Measurements from ENCODE around the gene SETX.

SETX gene

DNA sequence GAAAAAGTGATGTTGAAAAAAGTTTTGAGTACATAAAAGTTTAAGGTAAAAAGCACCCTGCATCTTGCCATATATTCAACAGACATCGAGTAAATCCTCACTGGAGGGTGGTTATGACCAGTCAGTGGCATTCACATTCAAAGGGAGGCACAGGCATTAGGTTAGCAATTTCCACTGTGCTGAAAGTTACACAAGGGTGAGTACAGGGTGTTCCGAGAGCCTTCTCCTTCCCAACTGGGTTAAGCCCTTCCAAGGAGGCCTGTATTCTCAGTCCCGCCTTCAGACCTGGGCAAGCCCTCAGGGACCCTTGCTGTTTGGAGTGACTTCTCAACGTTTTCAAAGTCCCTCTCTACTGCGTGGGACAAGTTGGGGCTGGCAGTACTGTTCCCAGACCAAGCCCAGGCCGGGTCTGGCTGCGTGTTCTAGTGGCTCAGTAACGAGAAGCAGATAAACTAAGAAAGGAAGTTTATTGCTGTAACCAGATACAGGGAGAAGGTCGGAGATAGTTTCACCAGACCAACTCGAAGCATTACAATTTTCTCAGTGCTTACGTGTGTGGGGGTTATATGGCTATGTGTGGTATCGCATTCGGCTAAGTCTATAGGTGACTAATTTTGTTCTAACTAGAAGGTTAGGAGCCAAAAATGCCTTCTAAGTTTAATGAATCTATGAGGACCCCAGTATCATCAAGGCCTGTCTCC, 13.0 kb upstream of the SETX start:
- TF ChIP-seq, protein P1, sequence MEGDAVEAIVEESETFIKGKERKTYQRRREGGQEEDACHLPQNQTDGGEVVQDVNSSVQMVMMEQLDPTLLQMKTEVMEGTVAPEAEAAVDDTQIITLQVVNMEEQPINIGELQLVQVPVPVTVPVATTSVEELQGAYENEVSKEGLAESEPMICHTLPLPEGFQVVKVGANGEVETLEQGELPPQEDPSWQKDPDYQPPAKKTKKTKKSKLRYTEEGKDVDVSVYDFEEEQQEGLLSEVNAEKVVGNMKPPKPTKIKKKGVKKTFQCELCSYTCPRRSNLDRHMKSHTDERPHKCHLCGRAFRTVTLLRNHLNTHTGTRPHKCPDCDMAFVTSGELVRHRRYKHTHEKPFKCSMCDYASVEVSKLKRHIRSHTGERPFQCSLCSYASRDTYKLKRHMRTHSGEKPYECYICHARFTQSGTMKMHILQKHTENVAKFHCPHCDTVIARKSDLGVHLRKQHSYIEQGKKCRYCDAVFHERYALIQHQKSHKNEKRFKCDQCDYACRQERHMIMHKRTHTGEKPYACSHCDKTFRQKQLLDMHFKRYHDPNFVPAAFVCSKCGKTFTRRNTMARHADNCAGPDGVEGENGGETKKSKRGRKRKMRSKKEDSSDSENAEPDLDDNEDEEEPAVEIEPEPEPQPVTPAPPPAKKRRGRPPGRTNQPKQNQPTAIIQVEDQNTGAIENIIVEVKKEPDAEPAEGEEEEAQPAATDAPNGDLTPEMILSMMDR (IDR thresholded peaks at IDR 0.05; ENCODE audit: insufficient read depth, missing control alignments) = no peak
- no peak for DNase-seq (ENCODE audit: insufficient read length, low spot score)
- no peak for FAIRE-seq

DNA sequence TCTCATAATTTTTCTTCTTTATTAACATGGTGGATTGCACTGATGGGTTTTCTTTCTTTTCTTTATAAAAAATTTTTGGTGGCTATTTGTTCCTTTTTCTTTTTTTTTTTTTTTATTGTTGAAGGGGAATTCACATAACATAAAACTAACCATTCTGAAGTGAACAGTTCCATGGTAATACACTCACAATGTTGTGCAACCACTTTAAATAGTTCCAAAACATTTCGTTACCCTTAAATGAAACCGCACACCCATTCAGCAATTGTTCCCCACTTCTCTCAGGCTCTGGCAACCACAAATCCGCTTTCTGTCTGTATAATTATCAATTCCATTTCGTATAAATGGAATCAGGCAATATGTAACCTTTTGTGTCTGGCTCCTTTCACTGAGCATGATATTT, 11.7 kb upstream of the SETX start:
- TF ChIP-seq, protein P1 (IDR thresholded peaks at IDR 0.05; ENCODE audit: insufficient read depth, missing control alignments) = no peak
- DNase-seq (ENCODE audit: insufficient read length, low spot score) = no peak
- no peak for FAIRE-seq

DNA sequence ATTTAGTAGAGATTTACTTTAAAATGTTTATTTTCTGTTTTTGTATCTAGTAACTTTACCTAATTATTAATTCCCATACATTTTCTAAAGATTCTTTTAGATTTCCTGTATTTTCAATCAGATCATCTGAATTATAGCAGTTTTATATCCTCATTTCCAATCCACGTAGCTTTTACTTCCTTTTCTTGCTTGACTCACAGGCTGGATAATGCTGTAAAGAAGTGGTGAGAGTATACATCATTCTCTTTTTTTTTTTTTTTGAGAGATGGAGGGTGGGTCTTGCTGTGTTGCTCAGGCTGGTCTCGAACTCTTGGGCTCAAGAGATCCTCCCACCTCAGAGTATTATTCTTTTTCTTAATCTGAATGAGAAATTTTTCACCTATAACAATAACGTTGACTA, 11.2 kb upstream of the SETX start:
- FAIRE-seq (no peak), DNase-seq (ENCODE audit: insufficient read length, low spot score) (no peak)
- TF ChIP-seq, protein P1 (IDR thresholded peaks at IDR 0.05; ENCODE audit: insufficient read depth, missing control alignments) = no peak

DNA sequence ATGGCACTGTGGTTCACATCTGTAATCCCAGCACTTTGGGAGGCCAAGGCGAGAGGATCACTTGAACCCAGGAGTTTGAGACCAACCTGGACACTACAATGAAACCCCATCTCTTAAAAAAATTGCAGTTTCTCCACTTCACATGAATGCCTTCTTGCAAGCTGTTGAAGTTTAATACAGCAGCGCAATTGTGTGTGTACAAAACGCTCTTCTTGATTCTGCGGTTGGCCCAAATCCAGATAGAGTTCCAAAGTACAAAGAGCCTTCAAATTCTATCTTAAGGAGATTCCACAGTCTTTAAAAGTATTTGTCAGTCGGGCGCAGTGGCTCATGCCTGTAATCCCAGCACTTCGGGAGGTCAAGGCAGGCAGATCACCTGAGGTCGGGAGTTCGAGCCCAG, 9.3 kb upstream of the SETX start:
- no peak for FAIRE-seq
- TF ChIP-seq, protein P1 (IDR thresholded peaks at IDR 0.05; ENCODE audit: insufficient read depth, missing control alignments) = no peak
- no peak for DNase-seq (ENCODE audit: insufficient read length, low spot score)

DNA sequence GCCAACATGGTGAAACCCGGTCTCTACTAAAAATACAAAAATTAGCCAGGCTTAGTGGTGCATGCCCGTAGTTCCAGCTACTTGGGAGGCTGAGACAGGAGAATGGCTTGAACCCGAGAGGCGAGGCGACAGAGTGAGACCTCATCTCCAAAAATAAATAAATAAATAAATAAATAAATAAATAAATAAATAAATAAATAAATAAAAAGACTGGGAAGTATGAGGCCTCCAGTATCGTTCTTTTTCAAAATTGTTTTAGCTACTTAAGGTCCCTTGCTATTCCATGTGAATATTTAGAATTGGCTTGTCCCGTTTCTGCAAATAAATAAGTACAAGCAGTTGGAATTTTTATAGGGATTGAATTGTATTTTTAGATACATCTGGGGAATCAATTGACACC, 3.0 kb upstream of the SETX start:
- FAIRE-seq (no peak), DNase-seq (ENCODE audit: insufficient read length, low spot score) (no peak)
- TF ChIP-seq, protein P1 (IDR thresholded peaks at IDR 0.05; ENCODE audit: insufficient read depth, missing control alignments) = no peak

DNA sequence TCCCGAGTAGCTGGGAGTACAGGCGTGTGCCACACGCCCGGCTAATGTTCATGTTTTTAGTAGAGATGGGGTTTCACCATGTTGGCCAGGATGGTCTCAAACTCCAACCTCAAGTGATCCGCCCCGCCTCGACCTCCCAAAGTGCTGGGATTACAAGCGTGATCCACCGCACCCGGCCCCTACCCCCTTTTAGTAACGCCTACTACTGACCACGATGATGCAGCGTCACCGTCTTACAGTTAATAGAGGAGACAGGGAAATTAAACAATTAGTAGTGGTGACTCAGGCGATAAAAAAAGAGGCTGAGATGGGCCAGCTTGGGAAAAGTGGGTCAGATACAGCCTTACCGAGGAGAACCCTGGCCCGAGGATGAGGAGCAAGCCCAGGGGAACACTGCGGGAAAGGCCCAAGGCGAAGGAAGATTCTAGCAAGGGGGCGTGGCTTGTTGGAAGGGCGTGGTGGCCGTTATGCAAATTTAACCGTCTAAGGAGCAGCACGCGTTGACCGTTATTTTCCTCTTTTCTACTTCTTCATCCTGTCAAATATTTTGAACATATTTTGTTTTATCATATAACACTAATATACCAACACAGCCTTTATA, 1.6 kb upstream of the SETX start:
- no peak for DNase-seq (ENCODE audit: insufficient read length, low spot score)
- TF ChIP-seq, protein P1 (IDR thresholded peaks at IDR 0.05; ENCODE audit: insufficient read depth, missing control alignments) = no peak
- no peak for FAIRE-seq

DNA sequence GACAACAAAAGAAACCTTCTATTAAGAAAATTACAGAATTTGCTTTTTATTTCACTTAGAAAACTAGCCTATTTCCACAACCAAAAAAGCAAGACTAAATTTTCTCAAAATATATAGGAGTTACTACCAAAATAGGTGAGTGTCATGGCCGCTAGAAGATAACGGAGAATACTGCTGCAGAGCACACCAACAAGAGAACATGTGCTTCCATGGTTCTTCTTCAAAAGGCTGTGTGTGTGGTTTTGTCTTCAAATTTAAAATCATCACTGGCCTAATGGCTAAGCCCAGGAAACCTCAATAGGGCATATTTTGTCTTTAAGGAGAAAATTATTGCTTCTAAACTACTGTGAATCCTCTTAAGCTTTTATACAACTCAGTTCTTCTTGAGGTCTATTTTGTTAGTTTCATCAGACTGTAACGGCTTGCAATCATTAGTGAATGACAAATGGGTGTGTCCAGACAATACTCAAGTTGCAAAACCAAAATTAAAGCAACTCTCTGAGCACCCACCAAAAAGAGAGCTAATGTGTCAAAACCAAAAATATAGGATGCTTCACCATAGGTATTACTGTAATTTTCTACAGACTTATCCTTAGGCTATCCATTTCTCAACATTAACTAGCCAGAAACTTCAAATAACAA, 3.3 kb downstream of the SETX start:
- DNase-seq (ENCODE audit: insufficient read length, low spot score) (no peak), FAIRE-seq (no peak)
- TF ChIP-seq, protein P1 (IDR thresholded peaks at IDR 0.05; ENCODE audit: insufficient read depth, missing control alignments) = no peak

Measured in D721Med (cell line).